Kidney (tissue), 14 donors: Measurements from ENCODE around the gene SEPTIN1. TPM values are rescaled to one million over a fixed set of nuclear protein-coding genes. Genes with fewer than 3 reads are reported as not detected.
A peak's percentile ranks its signal among the peaks of the same experiment; 100 is the strongest.

Experiments
- DNase-seq, 5 donors: peaks; one replicate each; pipeline ENCODE4 v3.0.0-alpha.2; 2013 to 2020
- FAIRE-seq: peaks from 2 replicates; lab custom pipeline; 2012; peaks lifted over from hg19 to GRCh38; lab: Jason Lieb, UNC
- H3K27ac ChIP-seq, 2 donors: one replicate each; pipeline ENCODE4 v1.7.0; 2013; ENCODE audit warnings: low read depth in 2 of 2, low read length in 2 of 2, inconsistent platforms in 1 of 2
- H3K27me3 ChIP-seq: one replicate; pipeline ENCODE4 v1.7.1; 2013; ENCODE audit warnings: low read length, inconsistent platforms; ENCODE audit not compliant: control insufficient read depth, insufficient read depth
- H3K36me3 ChIP-seq, 3 donors: one replicate each; pipeline versions ENCODE4 v1.7.0 to v1.7.1; 2013; ENCODE audit warnings: low read length in 3 of 3, control low read depth in 1 of 3, inconsistent platforms in 1 of 3; ENCODE audit not compliant: insufficient read depth in 3 of 3, control insufficient read depth in 2 of 3
- H3K4me1 ChIP-seq, 3 donors: one replicate each; pipeline versions ENCODE4 v1.7.0 to v1.7.1; 2013; ENCODE audit warnings: low read length in 3 of 3, inconsistent platforms in 1 of 3, low read depth in 1 of 3; ENCODE audit not compliant: control insufficient read depth in 2 of 3, insufficient read depth in 2 of 3
- H3K4me3 ChIP-seq, 3 donors: one replicate each; pipeline versions ENCODE4 v1.7.0 to v1.8.1; 2013; ENCODE audit warnings: low read length in 3 of 3, control low read depth in 1 of 3, inconsistent platforms in 1 of 3
- H3K9ac ChIP-seq, 3 donors: one replicate each; pipeline versions ENCODE4 v1.7.0 to v1.7.1; 2013; ENCODE audit warnings: low read length in 3 of 3, control low read depth in 1 of 3, inconsistent platforms in 1 of 3
- H3K9me3 ChIP-seq, 3 donors: one replicate each; pipeline versions ENCODE4 v1.7.0 to v1.7.1; 2013; ENCODE audit warnings: low read length in 3 of 3, control low read depth in 1 of 3, inconsistent platforms in 1 of 3; ENCODE audit not compliant: control insufficient read depth in 2 of 3, insufficient read depth in 1 of 3
- intact Hi-C: fragments of 100-400 bp; cut with DNase I; formaldehyde crosslinking; loops from one replicate; pipeline ENCODE4 v1.11.1; 2022
- polyA plus RNA-seq: library from polyadenylated mRNA; stranded (reverse); fragments of 350-450 nt; fragmentation: Illumina TruSeq; extraction: RNeasy Lipid Tissue Mini Kit (QIAGEN cat#74804); gene quantifications from one replicate; pipeline ENCODE4 v1.2.3, GENCODE V29; 2014; ENCODE audit warnings: low read depth, low replicate concordance; ENCODE audit not compliant: insufficient read depth
- total RNA-seq: library from RNA; stranded (reverse); fragmentation: NEBNext Ultra II Directional; extraction: Animal tissue kit (Norgen Biotek cat#: 25700); gene quantifications from one replicate; pipeline ENCODE4 v1.2.1, GENCODE V29; 2021
- TF ChIP-seq, protein P1 (sequence below): IDR thresholded peaks from 3 replicates; pipeline ENCODE4 v1.5.1; 2012; ENCODE audit warnings: mild to moderate bottlenecking, moderate library complexity, borderline replicate concordance; ENCODE audit not compliant: insufficient read depth; ENCODE audit errors: extremely low read depth
- donor health status: control.
- donor health status: control.
- donor health status: control.
- donor health status: control.
- donor health status: control.
- donor health status: DM: yes; HTN: yes; CAD: no.
- donor health status: Normal renal cell carcinoma (clear cell type).

SEPTIN1 gene
- total and polyA plus RNA-seq, 2 donors from 2014 or later: 5.0 to 12.8 TPM

- peak within 1 kb of the TSS; percentile 98 for H3K27ac ChIP-seq
- FAIRE-seq: peak; percentile 96
- H3K9me3 ChIP-seq: no peaks in the 10 kb centered on the region
- no peaks in the 10 kb centered on the region for H3K27me3 ChIP-seq
- H3K4me3 ChIP-seq: peak within 1 kb of the TSS; percentile 74 to 97 (median 97)
- peaks cover 2 to 34% (median 15%) of the 10 kb centered on the region in 3 donors for H3K36me3 ChIP-seq
- peak; percentile 97 to 100 (median 99) for DNase-seq
- TF ChIP-seq, protein P1, sequence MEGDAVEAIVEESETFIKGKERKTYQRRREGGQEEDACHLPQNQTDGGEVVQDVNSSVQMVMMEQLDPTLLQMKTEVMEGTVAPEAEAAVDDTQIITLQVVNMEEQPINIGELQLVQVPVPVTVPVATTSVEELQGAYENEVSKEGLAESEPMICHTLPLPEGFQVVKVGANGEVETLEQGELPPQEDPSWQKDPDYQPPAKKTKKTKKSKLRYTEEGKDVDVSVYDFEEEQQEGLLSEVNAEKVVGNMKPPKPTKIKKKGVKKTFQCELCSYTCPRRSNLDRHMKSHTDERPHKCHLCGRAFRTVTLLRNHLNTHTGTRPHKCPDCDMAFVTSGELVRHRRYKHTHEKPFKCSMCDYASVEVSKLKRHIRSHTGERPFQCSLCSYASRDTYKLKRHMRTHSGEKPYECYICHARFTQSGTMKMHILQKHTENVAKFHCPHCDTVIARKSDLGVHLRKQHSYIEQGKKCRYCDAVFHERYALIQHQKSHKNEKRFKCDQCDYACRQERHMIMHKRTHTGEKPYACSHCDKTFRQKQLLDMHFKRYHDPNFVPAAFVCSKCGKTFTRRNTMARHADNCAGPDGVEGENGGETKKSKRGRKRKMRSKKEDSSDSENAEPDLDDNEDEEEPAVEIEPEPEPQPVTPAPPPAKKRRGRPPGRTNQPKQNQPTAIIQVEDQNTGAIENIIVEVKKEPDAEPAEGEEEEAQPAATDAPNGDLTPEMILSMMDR: no peak
- peak within 1 kb of the TSS; percentile 80 to 99 (median 91) for H3K9ac ChIP-seq
- intact Hi-C loops: no loop called here
- H3K4me1 ChIP-seq: peaks cover 0 to 35% (median 25%) of the 10 kb centered on the region in 3 donors
Observed at GRCh38 chr16:30355144-30355953, 27.0 kb downstream of the SEPTIN1 start, which contains the start of gene CD2BP2. CD2BP2 (minus strand) TSS chr16:30355308; CDS start chr16:30354681, 627 bp downstream.

GRCh38 chr16:30354423-30355143, 27.8 kb downstream of the SEPTIN1 start:
- DNase-seq (peak in 1 of 5 donors; percentile 47), FAIRE-seq (no peak)
- peak overlapping the region; percentile 98 for H3K27ac ChIP-seq
- TF ChIP-seq, protein P1: no peak
- intact Hi-C loops: no loop called here
- H3K9me3 ChIP-seq: no peaks in the 10 kb centered on the region
- H3K36me3 ChIP-seq: peaks cover 2 to 37% (median 15%) of the 10 kb centered on the region in 3 donors
- H3K9ac ChIP-seq: peak overlapping the region; percentile 52 to 99 (median 91)
- peaks cover 0 to 35% (median 29%) of the 10 kb centered on the region in 3 donors for H3K4me1 ChIP-seq
- H3K27me3 ChIP-seq: no peaks in the 10 kb centered on the region
- H3K4me3 ChIP-seq: peak overlapping the region; percentile 74 to 97 (median 97)

DNA sequence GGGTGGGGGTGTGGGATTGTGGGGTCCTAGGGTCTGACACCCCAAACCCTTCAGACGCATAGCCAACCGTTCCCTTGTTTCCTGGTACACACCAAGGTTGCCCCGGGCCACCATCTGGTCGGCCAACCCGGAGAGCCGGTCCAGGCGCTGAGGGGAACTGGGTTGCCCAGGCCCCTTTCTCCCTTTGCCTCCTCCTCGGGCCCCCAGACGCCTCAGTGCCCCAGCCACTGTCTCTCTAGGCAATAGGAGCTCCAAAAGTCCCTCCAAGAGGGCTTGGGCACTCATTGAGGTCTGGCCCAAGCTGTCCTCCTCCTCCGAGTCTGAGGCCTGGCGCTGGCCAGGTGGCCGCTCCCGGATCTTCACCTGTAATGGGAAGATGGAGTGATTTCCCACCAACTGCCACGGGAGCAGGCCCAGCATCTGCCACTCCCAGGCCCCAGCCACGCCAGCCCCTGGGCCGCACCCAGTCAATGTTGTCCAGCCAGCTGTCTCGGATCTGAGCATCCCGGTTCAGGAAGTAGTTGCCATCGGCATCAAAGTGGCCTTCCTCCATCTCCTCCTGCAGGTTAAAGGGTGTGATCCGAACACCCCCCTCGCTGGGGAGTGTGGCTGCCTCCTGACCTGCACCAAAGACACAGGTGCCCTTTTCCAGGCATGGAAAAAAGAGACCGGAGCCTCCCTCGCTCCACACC, 28.8 kb downstream of the SEPTIN1 start:
- TF ChIP-seq, protein P1: no peak
- peak in 1 of 5 donors; percentile 75 for DNase-seq
- H3K27ac ChIP-seq: no peak overlapping the region
- no peaks in the 10 kb centered on the region for H3K27me3 ChIP-seq
- intact Hi-C loops: no loop called here
- no peak overlapping the region for H3K4me3 ChIP-seq
- H3K9ac ChIP-seq: peak overlapping the region in 1 of 3 donors; percentile 99
- no peak for FAIRE-seq
- H3K36me3 ChIP-seq: peaks cover 2 to 28% (median 11%) of the 10 kb centered on the region in 3 donors
- no peaks in the 10 kb centered on the region for H3K9me3 ChIP-seq
- peaks cover 0 to 35% (median 29%) of the 10 kb centered on the region in 3 donors for H3K4me1 ChIP-seq
